ENCODE measurements around the gene CHST2.
"Not testable (repeated sequence)": the region's sequence is repeated elsewhere in the genome, so short reads cannot be mapped to it uniquely, and the experiment has no call there.

Gene CHST2

GRCh38 chr3:143132246-143132980, 12.8 kb downstream of the CHST2 start:
- no peak for DNase-seq (ENCODE audit: low read depth in 2 of 2)

- no peak for DNase-seq (ENCODE audit: low read depth in 2 of 2)
Measured at GRCh38 chr3:143134471-143134870, 14.9 kb downstream of the CHST2 start.

- no peak for DNase-seq (ENCODE audit: low read depth in 2 of 2)
Measured at GRCh38 chr3:143135150-143135549, 15.6 kb downstream of the CHST2 start.

GRCh38 chr3:143137435-143138036, 18.0 kb downstream of the CHST2 start:
- no peak for DNase-seq (ENCODE audit: low read depth in 2 of 2)

GRCh38 chr3:143138953-143139352, 19.4 kb downstream of the CHST2 start:
- DNase-seq (ENCODE audit: low read depth in 2 of 2), result no peak

GRCh38 chr3:143139762-143140161, 20.2 kb downstream of the CHST2 start:
- no peak for DNase-seq (ENCODE audit: low read depth in 2 of 2)

GRCh38 chr3:143140550-143140949, 21.0 kb downstream of the CHST2 start:
- DNase-seq (ENCODE audit: low read depth in 2 of 2), result no peak

- no peak for DNase-seq (ENCODE audit: low read depth in 2 of 2)
Measured at GRCh38 chr3:143142354-143142753, 22.8 kb downstream of the CHST2 start.

- no peak for DNase-seq (ENCODE audit: low read depth in 2 of 2)
Measured at GRCh38 chr3:143145906-143146305, 26.3 kb downstream of the CHST2 start.

- DNase-seq (ENCODE audit: low read depth in 2 of 2), result no peak
Measured at GRCh38 chr3:143146486-143147274, 27.1 kb downstream of the CHST2 start.

GRCh38 chr3:143147707-143148106, 28.1 kb downstream of the CHST2 start:
- DNase-seq (ENCODE audit: low read depth in 2 of 2), result no peak

- DNase-seq (ENCODE audit: low read depth in 2 of 2), result no peak
Measured at GRCh38 chr3:143150071-143150470, 30.5 kb downstream of the CHST2 start.

- no peak for DNase-seq (ENCODE audit: low read depth in 2 of 2)
Measured at GRCh38 chr3:143151004-143151731, 31.6 kb downstream of the CHST2 start.

- DNase-seq (ENCODE audit: low read depth in 2 of 2), result no peak
Measured at GRCh38 chr3:143152043-143152442, 32.5 kb downstream of the CHST2 start.

GRCh38 chr3:143155756-143156155, 36.2 kb downstream of the CHST2 start:
- no peak for DNase-seq (ENCODE audit: low read depth in 2 of 2)

- DNase-seq (ENCODE audit: low read depth in 2 of 2), result no peak
Measured at GRCh38 chr3:143158014-143158988, 38.7 kb downstream of the CHST2 start.

GRCh38 chr3:143160437-143160836, 40.9 kb downstream of the CHST2 start:
- no peak for DNase-seq (ENCODE audit: low read depth in 2 of 2)

- DNase-seq (ENCODE audit: low read depth in 2 of 2), result no peak
Measured at GRCh38 chr3:143163562-143164100, 44.1 kb downstream of the CHST2 start.

GRCh38 chr3:143165211-143165610, 45.6 kb downstream of the CHST2 start:
- DNase-seq (ENCODE audit: low read depth in 2 of 2), result no peak

GRCh38 chr3:143165612-143166285, 46.2 kb downstream of the CHST2 start:
- not testable (repeated sequence) for DNase-seq (ENCODE audit: low read depth in 2 of 2)
